Brain microvascular endothelial cell (primary cell): ENCODE data around the gene TAF5L.

Experiments used
- DNase-seq: peaks from one replicate; pipeline ENCODE4 v3.0.0-alpha.2; 2020
- H3K27ac ChIP-seq: fragments of 250-450 bp; sonication (Bioruptor Pico); 2 replicates; pipeline ENCODE4 v1.5.1; 2020; ENCODE audit warnings: mild to moderate bottlenecking, moderate library complexity
- H3K27me3 ChIP-seq: fragments of 250-450 bp; sonication (Bioruptor Pico); replicated peaks from 2 replicates; pipeline ENCODE4 v1.5.1; 2020; ENCODE audit warnings: mild to moderate bottlenecking
- H3K36me3 ChIP-seq: fragments of 250-450 bp; sonication (Bioruptor Pico); replicated peaks from 2 replicates; pipeline ENCODE4 v1.5.1; 2020; ENCODE audit warnings: mild to moderate bottlenecking
- H3K4me3 ChIP-seq: 2 replicates; pipeline ENCODE4 v1.5.1; 2011; ENCODE audit warnings: low read depth, mild to moderate bottlenecking, control low read depth, low read length, moderate library complexity
- in situ Hi-C: cut with HindIII; loops from 2 replicates; pipeline ENCODE4 v1.10.0; 2017; ENCODE audit warnings: low sequenced_read_pairs, low pct_ligation_motif_present
- TF ChIP-seq, protein P1 (sequence below): IDR thresholded peaks from 2 replicates; pipeline ENCODE4 v1.5.1; 2011; ENCODE audit warnings: low read depth, mild to moderate bottlenecking, moderate library complexity, low read length, control low read depth, inconsistent platforms; ENCODE audit errors: missing control alignments

The TAF5L gene

GRCh38 chr1:229642376-229642775 lies 16.5 kb upstream of the TAF5L start:
- TF ChIP-seq, protein P1, sequence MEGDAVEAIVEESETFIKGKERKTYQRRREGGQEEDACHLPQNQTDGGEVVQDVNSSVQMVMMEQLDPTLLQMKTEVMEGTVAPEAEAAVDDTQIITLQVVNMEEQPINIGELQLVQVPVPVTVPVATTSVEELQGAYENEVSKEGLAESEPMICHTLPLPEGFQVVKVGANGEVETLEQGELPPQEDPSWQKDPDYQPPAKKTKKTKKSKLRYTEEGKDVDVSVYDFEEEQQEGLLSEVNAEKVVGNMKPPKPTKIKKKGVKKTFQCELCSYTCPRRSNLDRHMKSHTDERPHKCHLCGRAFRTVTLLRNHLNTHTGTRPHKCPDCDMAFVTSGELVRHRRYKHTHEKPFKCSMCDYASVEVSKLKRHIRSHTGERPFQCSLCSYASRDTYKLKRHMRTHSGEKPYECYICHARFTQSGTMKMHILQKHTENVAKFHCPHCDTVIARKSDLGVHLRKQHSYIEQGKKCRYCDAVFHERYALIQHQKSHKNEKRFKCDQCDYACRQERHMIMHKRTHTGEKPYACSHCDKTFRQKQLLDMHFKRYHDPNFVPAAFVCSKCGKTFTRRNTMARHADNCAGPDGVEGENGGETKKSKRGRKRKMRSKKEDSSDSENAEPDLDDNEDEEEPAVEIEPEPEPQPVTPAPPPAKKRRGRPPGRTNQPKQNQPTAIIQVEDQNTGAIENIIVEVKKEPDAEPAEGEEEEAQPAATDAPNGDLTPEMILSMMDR = no peak

DNA sequence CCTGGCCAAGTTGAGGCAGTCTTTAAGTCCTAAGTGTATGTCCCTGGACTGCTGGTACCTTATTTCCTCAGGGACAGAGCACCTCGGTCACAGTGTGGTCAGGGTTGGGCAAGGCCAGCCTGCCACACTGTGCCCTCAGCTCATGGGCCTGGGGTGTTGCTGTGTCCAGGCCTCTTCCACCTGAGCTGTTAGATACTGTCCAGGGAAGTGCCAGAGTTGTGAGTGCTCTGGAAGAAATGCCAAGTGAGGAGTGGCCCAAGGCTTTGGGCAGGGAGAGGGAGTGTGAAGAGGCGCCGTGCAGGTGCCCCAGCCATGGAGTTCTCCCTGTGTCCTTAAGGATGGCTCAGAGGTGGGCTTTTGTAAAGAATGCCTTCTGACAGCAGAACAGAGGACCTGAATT lies 15.4 kb upstream of the TAF5L start:
- Histone ChIP-seq H3K27ac (no peak overlapping the region), H3K27me3 (no peaks in the 10 kb centered on the region), H3K36me3 (peaks cover 41% of the 10 kb centered on the region), H3K4me3 (no peak overlapping the region)
- TF ChIP-seq, protein P1 = no peak
- in situ Hi-C loops = loop anchor here (25.0 kb wide), 1 partner anchor 671 kb away; no protein-coding TSS in a partner anchor
- no peak for DNase-seq

More at GRCh38 chr1:229642376-229642775, 16.5 kb upstream of the TAF5L start:
- Histone ChIP-seq H3K27ac (no peak overlapping the region), H3K27me3 (no peaks in the 10 kb centered on the region), H3K4me3 (no peak overlapping the region), H3K36me3 (peaks cover 39% of the 10 kb centered on the region)
- in situ Hi-C loops = loop anchor here (25.0 kb wide), 1 partner anchor 670 kb away; no protein-coding TSS in a partner anchor
- DNase-seq = no peak

- H3K4me3 ChIP-seq = no peak overlapping the region
- no peak overlapping the region for H3K27ac ChIP-seq
- TF ChIP-seq, protein P1 = no peak
- in situ Hi-C loops = loop anchor here (25.0 kb wide), 1 partner anchor 672 kb away; no protein-coding TSS in a partner anchor
- peaks cover 42% of the 10 kb centered on the region for H3K36me3 ChIP-seq
- no peaks in the 10 kb centered on the region for H3K27me3 ChIP-seq
- no peak for DNase-seq
Observed at GRCh38 chr1:229640455-229640854, 14.5 kb upstream of the TAF5L start.

DNA sequence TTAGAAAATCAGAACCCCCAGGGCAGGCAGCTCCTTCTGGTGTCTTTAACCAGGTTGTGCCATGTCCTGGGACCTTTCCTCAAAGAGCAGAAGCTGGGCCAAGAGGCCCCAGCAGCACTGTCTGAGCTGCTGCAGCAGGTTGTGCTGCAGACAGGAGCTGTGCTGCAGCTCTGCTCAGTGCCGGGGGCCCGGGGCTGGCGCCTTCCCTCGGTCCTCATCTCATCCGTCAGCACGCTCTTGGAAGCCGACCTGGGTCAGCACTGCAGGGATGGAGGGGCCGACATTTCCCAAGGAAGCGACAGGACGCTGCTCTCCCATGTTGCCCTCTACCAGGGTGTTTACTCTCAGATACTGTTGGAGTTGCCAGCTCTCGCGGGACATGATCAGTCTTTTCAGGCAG lies 11.8 kb upstream of the TAF5L start:
- TF ChIP-seq, protein P1 = no peak
- Histone ChIP-seq H3K4me3 (no peak overlapping the region), H3K27me3 (no peaks in the 10 kb centered on the region), H3K36me3 (peaks cover 38% of the 10 kb centered on the region), H3K27ac (no peak overlapping the region)
- in situ Hi-C loops = loop anchor here (25.0 kb wide), 1 partner anchor 675 kb away; no protein-coding TSS in a partner anchor
- DNase-seq = no peak

- no peak overlapping the region for H3K27ac ChIP-seq
- H3K27me3 ChIP-seq = no peaks in the 10 kb centered on the region
- in situ Hi-C loops = loop anchor here (25.0 kb wide), 1 partner anchor 676 kb away; no protein-coding TSS in a partner anchor
- TF ChIP-seq, protein P1 = no peak
- peaks cover 36% of the 10 kb centered on the region for H3K36me3 ChIP-seq
- H3K4me3 ChIP-seq = no peak overlapping the region
- DNase-seq = no peak
Observed at GRCh38 chr1:229636042-229636441, 10.1 kb upstream of the TAF5L start.

GRCh38 chr1:229631966-229632365 lies 6.0 kb upstream of the TAF5L start:
- Histone ChIP-seq H3K27me3 (no peaks in the 10 kb centered on the region), H3K27ac (no peak overlapping the region), H3K36me3 (peaks cover 22% of the 10 kb centered on the region), H3K4me3 (no peak overlapping the region)
- DNase-seq = no peak
- TF ChIP-seq, protein P1 = no peak
- in situ Hi-C loops = loop anchor here (25.0 kb wide), 1 partner anchor 680 kb away; no protein-coding TSS in a partner anchor
